Kidney (tissue), 14 donors: ENCODE results near the gene EEPD1. TPM values are rescaled to one million over a fixed set of nuclear protein-coding genes. Genes with fewer than 3 reads are reported as not detected.

Experiments
- DNase-seq, 5 donors: peaks; one replicate each; pipeline ENCODE4 v3.0.0-alpha.2; 2013 to 2020
- FAIRE-seq: peaks from 2 replicates; lab custom pipeline; 2012; peaks lifted over from hg19 to GRCh38; lab: Jason Lieb, UNC
- H3K27ac ChIP-seq, 2 donors: one replicate each; pipeline ENCODE4 v1.7.0; 2013; ENCODE audit warnings: low read depth in 2 of 2, low read length in 2 of 2, inconsistent platforms in 1 of 2
- H3K27me3 ChIP-seq: one replicate; pipeline ENCODE4 v1.7.1; 2013; ENCODE audit warnings: low read length, inconsistent platforms; ENCODE audit not compliant: control insufficient read depth, insufficient read depth
- H3K36me3 ChIP-seq, 3 donors: one replicate each; pipeline versions ENCODE4 v1.7.0 to v1.7.1; 2013; ENCODE audit warnings: low read length in 3 of 3, control low read depth in 1 of 3, inconsistent platforms in 1 of 3; ENCODE audit not compliant: insufficient read depth in 3 of 3, control insufficient read depth in 2 of 3
- H3K4me1 ChIP-seq, 3 donors: one replicate each; pipeline versions ENCODE4 v1.7.0 to v1.7.1; 2013; ENCODE audit warnings: low read length in 3 of 3, inconsistent platforms in 1 of 3, low read depth in 1 of 3; ENCODE audit not compliant: control insufficient read depth in 2 of 3, insufficient read depth in 2 of 3
- H3K4me3 ChIP-seq, 3 donors: one replicate each; pipeline versions ENCODE4 v1.7.0 to v1.8.1; 2013; ENCODE audit warnings: low read length in 3 of 3, control low read depth in 1 of 3, inconsistent platforms in 1 of 3
- H3K9ac ChIP-seq, 3 donors: one replicate each; pipeline versions ENCODE4 v1.7.0 to v1.7.1; 2013; ENCODE audit warnings: low read length in 3 of 3, control low read depth in 1 of 3, inconsistent platforms in 1 of 3
- H3K9me3 ChIP-seq, 3 donors: one replicate each; pipeline versions ENCODE4 v1.7.0 to v1.7.1; 2013; ENCODE audit warnings: low read length in 3 of 3, control low read depth in 1 of 3, inconsistent platforms in 1 of 3; ENCODE audit not compliant: control insufficient read depth in 2 of 3, insufficient read depth in 1 of 3
- CTCF ChIP-seq: IDR thresholded peaks from 3 replicates; pipeline ENCODE4 v1.5.1; 2012; ENCODE audit warnings: mild to moderate bottlenecking, moderate library complexity, borderline replicate concordance; ENCODE audit not compliant: insufficient read depth; ENCODE audit errors: extremely low read depth
- intact Hi-C: fragments of 100-400 bp; cut with DNase I; formaldehyde crosslinking; loops from one replicate; pipeline ENCODE4 v1.11.1; 2022
- polyA plus RNA-seq: library from polyadenylated mRNA; stranded (reverse); fragments of 350-450 nt; fragmentation: Illumina TruSeq; extraction: RNeasy Lipid Tissue Mini Kit (QIAGEN cat#74804); gene quantifications from one replicate; pipeline ENCODE4 v1.2.3, GENCODE V29; 2014; ENCODE audit warnings: low read depth, low replicate concordance; ENCODE audit not compliant: insufficient read depth
- total RNA-seq: library from RNA; stranded (reverse); fragmentation: NEBNext Ultra II Directional; extraction: Animal tissue kit (Norgen Biotek cat#: 25700); gene quantifications from one replicate; pipeline ENCODE4 v1.2.1, GENCODE V29; 2021
- donor health status: control.
- donor health status: control.
- donor health status: control.
- donor health status: control.
- donor health status: control.
- donor health status: DM: yes; HTN: yes; CAD: no.
- donor health status: Normal renal cell carcinoma (clear cell type).

The EEPD1 gene
- total and polyA plus RNA-seq, 2 donors from 2014 or later, result 6.3 to 6.4 TPM

GRCh38 chr7:36202398-36202797, 49.3 kb downstream of the EEPD1 start:
- FAIRE-seq (no peak), DNase-seq (no peak)
- H3K4me1 ChIP-seq, result peaks cover 0 to 16% (median 6%) of the 10 kb centered on the region in 3 donors
- H3K9me3 ChIP-seq, result no peaks in the 10 kb centered on the region
- no peak overlapping the region for H3K4me3 ChIP-seq
- intact Hi-C loops, result no loop called here
- no peak overlapping the region for H3K27ac ChIP-seq
- no peaks in the 10 kb centered on the region for H3K27me3 ChIP-seq
- no peak overlapping the region for H3K9ac ChIP-seq
- H3K36me3 ChIP-seq, result no peaks in the 10 kb centered on the region
- TF ChIP-seq CTCF, result no peak

- H3K4me3 ChIP-seq, result no peak overlapping the region
- H3K9ac ChIP-seq, result no peak overlapping the region
- no peak for DNase-seq
- FAIRE-seq, result no peak
- no peaks in the 10 kb centered on the region for H3K9me3 ChIP-seq
- intact Hi-C loops, result no loop called here
- peaks cover 0 to 24% (median 11%) of the 10 kb centered on the region in 3 donors for H3K4me1 ChIP-seq
- TF ChIP-seq CTCF, result no peak
- H3K27ac ChIP-seq, result no peak overlapping the region
- no peaks in the 10 kb centered on the region for H3K27me3 ChIP-seq
- H3K36me3 ChIP-seq, result no peaks in the 10 kb centered on the region
Observed at GRCh38 chr7:36203071-36203790, 50.2 kb downstream of the EEPD1 start.

- no peak overlapping the region for H3K9ac ChIP-seq
- H3K27me3 ChIP-seq, result no peaks in the 10 kb centered on the region
- FAIRE-seq, result no peak
- H3K36me3 ChIP-seq, result no peaks in the 10 kb centered on the region
- no peak overlapping the region for H3K27ac ChIP-seq
- no peak for DNase-seq
- no peak for TF ChIP-seq CTCF
- H3K9me3 ChIP-seq, result no peaks in the 10 kb centered on the region
- peaks cover 0 to 32% (median 13%) of the 10 kb centered on the region in 3 donors for H3K4me1 ChIP-seq
- no peak overlapping the region for H3K4me3 ChIP-seq
- intact Hi-C loops, result no loop called here
Observed at GRCh38 chr7:36204044-36204663, 51.1 kb downstream of the EEPD1 start.
